HG02610 (cell line): ENCODE results near the gene SPINK14.

Source experiments
- ATAC-seq: cut with Tn5 transposase; IDR thresholded peaks from one replicate; pipeline ENCODE4 v1.9.1; 2021; ENCODE audit warnings: mild to moderate bottlenecking, moderate library complexity; ENCODE audit not compliant: unreplicated experiment

The SPINK14 gene, protein sequence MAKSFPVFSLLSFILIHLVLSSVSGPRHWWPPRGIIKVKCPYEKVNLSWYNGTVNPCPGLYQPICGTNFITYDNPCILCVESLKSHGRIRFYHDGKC

DNA sequence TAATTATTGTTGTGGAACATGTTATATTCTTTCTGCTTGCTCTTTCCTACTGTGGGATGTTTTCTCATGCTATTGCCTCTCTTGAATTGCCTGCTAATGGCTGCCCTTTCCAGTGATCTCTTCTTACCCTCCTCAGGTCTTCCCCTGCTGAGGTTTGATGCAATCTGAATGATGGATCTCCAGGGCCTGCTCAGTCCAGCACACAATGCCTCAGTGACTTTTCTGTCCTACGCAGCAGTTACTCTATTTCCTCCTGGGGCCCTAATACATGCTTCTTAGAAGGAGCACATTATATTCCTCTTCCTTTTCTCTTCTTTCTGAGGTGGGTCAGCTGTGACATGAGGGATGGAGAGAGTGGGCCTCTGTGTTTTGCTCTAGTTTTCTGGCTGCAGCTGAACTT, at the start of gene SPINK14:
TSS of gene SPINK14 (plus strand) at position 301 of the 400 bp plus-strand sequence. CDS start 1,187 bp downstream, outside the sequence.
- ATAC-seq: no peak

DNA sequence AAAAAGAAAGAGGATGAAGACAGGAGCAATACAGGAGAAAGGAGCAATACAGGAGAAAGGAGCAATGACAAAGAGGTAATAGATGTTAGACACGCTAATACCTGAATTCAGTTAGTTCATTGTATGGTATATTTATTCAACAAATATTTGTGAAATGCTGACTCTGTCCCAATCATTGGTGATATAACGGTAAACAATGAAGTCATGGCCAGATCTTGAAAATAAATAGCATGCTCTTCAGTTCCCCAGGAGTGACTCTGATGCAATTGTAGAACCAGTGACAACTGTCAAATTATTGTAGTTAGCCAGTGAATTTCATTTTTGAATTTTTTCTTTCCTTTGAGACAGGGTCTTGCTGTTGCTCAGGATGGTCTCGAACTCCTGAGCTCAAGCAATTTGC, 48.0 kb upstream of the SPINK14 start:
- ATAC-seq: no peak

DNA sequence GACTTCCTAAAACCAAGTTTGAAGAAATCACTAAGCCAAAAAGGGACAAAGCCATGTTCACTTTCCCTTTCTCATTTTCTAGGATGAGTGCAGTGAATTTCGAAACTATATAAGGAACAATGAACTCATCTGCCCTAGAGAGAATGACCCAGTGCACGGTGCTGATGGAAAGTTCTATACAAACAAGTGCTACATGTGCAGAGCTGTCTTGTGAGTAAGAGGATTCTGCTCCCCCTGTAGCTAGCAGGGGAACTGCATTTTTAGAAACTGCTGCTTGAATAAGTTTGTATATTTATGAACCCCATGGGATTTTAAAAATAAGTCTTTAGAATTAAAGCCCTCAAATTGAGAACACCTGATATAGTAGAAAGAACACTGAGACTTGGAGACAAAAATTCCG, 42.7 kb upstream of the SPINK14 start:
- ATAC-seq: no peak

DNA sequence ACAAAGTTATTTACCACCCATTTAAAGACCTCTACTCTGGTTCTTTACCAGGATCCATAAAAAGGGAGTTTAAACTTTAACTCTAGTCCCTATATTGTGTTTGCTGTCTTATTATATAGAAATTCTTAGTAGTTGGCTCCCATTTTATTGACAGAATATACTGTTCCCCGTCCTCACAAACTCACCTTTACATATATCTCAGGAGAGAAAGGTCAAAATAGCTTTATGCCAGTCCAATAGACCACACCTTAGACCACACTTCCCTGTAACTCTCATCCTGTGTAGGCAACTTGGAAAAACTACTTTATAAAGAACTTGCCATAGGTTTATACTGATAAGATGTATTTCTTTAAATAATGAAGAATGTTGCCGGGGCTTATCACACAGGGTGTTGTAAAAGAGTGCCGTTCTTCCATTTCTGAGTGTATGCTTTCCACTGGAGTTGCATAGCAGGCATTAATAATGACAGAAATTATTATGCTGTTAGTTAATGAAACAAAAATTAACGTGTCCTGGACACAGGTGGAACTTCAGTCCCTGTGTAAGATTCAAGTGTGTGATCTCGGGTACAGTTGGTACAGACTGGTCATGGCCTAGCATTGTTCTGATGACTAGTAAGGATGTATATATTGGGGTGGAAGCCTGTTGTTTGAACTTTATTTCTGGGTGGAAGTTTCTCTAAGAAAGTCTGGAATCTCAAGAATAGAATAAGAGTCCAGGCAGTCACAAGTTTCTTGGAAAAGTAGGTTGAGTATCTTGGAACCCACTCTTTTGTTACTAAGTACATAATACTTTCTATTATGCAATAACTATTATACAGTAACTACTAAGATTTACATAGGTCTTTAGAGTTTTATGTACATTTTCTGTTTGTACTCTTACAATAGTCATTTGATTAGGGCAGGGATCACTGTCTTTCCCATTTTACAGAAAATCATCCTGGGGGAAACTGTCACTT, 33.0 kb upstream of the SPINK14 start:
- no peak for ATAC-seq

DNA sequence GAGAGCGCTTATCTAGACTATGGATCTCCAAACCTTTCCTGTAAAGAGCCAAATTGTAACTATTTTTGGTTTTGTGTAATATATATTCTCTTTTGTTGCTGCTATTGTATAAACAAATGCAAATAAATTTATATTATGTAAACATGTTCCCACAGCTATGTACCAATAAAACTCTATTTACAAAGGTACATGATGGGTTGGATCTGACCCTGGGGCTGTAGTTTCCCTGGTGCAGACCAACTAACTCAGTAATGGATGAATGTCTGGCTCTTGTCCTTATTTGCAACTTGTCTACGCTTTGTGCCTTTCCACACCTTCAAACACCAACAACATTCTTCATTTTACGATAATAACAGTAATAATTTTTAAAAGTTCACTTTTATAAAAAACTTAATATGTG, 27.5 kb upstream of the SPINK14 start:
- no peak for ATAC-seq

DNA sequence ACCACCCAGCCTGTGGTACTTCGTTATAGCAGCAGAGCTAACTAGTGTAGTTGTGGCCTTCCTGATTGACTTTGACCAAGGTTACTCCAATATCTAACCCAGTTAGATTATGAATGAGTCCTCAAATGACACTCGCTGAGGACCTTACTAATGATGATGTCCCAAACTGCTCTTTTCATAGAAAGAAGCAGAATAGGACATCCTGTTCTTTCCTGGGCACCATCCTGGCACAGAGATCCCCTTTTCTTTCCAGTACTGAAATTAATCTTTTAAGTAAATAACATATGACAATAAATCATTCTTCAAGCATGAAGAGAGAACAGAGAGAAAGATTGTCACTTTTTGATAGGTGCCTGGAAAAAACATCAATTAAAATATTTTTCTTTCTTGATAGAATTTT, 26.7 kb upstream of the SPINK14 start:
- no peak for ATAC-seq

DNA sequence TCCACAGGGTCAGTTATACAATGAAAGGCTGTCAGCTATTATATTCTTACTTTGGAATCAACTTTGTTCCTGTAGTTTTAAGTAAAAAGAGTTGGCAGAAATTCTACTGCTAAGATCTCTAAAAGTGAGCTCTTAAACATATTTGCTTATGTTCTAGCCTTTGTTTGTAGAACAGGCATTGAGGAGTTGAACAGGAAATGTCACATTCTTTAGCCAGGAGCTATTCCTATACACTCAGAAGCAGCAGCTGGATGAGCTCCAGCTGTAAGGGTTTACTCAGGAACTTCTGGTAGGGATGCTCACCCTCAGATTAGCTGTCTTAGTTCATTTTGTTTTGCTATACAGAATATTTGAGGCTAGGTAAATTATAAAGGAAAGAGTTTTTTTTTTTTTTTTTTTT, 22.4 kb upstream of the SPINK14 start:
- ATAC-seq: no peak

DNA sequence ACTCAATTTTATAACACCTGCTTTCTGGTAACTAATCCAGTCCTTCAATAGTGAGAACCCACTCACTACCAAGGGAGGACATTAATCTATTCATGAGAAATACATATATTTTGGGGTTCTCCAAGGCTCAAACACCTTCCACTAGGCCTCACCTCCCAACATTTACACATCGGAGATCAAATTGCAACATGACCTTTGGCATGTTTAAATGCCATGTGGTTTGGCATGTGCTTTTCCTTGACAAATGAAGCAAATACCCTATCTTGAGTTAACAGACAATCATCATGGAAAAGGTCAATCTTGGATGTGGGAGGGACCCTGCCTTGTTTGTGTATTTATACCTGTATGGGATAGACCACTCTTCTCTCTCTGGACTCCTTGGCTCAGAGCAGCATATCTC, 21.9 kb upstream of the SPINK14 start:
- no peak for ATAC-seq

DNA sequence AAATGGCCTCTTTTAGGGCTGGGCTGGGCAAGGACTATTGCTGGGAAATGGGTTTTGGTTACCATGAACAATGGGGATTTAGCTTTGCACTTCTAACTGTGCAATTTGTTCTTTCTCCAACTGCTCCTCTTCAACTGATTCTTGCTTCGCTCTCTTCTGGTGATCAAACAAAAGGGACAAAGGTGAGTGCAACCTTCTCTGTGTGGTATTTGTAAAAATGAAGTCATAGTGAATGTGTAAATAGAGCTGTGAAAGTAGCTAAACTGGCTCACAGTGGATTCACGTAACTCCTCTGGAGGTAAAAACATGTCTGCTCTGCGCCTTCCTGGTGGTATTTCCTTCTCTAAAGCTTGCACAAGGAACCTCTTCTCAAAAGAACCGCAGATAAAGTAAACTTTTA, 20.9 kb upstream of the SPINK14 start:
- no peak for ATAC-seq

DNA sequence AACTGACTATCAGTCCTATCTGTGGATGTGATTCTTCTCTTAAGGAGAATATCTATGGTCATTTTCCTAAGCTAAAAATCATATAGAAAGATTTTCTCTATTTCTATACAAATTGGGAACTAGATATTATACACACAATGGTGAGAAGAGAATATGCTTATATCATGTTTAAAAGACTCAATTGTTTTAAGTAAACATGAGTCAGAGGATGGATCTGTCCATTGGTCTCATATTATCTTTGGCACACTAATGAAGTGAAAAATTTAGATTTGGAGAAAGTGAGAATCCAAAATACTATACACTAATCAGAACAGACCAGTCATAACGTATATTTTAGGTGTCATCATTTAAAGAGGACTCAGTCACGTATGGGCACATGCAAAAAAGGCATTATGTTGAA, 16.5 kb upstream of the SPINK14 start:
- no peak for ATAC-seq

DNA sequence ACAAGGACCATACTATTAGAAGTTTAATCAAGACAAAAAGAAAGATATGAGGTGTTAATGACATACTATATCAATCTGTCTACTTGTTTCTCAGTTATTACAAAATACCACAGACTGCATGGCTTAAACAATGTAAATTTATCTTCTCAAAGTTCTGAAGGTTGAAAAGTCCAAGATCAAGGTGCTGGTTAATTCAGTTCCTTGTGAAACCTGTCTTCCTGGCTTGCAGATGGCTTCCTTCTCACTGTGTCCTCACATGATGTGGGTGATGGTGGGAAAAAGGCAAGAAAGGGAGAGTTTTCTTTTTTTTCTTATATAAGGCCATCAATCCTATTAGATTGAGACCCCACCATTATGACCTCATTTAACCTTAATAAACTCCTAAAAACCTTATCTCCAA, 15.6 kb upstream of the SPINK14 start:
- ATAC-seq: no peak

DNA sequence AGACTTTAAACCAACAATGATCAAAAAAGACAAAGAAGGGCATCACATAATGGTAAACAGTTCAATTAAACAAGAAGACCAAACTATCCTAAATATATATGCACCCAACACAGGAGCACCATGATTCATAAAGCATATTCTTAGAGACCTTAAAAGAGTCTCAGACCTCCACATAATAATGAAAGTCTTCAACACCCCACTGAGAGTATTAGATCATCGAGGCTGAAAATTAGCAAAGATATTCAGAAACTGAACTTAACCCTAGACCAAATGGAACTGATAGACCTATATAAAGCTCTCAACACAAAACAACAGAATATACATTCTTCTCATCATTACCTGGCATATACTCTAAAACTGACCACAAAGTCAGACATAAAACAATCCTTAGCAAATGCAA, 11.7 kb upstream of the SPINK14 start:
- no peak for ATAC-seq

DNA sequence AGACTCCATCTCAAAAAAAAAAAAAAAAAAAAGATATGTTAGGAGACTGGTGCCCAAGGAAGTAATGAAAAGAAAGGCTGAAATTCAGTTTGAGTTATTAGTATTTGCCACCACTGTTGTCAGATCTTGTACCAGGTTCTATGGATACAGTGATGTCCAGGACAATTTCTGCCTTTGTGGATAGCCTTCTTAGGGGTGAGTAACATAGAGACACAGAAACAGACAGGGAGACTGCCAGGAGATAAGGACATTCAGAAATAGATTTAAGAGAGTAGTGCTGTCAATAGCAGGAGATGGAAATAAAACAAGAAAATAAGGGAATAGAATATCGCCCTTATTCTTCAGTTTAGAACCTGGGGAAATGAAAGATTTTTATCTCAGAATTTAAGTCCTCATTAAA, 6.3 kb upstream of the SPINK14 start:
- no peak for ATAC-seq

DNA sequence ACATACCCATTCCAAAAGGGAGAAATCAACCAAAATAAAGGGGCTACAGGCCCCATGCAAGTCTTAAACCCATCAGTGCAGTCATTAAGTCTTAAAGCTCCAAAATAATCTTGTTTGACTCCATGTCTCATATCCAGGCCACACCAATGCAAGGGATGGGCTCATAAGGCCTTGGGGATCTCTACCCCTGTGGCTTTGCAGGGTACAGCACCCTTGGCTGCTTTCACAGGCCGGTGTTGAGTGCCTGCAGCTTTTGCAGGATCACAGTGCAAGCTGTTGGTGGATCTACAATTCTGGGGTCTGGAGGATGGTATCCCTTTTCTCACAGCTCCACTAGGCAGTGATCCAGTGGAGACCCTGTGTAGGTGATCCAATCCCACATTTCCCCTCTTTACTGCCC, 5.0 kb upstream of the SPINK14 start:
- no peak for ATAC-seq

DNA sequence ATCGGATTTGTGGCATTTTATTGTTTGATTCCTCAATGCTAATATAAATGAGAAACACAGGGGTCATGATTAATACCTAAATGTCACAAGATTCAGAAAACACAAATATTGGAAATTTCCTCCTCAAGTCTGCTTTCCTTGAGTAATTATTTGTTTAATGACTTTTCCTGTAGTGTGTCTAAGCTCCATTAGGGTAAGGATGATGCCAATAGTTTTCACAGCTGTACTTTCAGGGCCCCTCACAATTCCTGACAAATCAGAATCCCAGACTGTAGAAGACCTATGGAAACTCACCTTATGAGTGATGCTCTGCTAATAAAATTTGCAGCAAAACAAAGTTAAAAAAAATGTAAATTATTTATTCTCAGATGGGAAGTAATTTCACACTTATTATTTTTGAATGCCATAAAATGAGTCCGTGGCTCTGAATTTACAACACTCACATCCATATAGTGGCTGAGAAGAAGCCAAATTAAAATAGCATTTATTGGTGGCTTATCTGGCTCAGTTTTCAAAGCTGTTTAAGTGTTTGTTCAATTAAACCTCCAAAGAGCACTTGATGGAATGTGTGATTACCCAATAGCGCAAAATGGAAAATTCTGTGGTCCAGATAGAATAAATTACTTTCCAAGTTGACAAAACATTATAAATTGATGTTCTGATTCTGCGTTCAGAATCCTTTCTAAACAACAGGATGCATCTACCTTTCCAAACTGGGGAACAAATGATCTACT, 1.6 kb upstream of the SPINK14 start:
- ATAC-seq: no peak

DNA sequence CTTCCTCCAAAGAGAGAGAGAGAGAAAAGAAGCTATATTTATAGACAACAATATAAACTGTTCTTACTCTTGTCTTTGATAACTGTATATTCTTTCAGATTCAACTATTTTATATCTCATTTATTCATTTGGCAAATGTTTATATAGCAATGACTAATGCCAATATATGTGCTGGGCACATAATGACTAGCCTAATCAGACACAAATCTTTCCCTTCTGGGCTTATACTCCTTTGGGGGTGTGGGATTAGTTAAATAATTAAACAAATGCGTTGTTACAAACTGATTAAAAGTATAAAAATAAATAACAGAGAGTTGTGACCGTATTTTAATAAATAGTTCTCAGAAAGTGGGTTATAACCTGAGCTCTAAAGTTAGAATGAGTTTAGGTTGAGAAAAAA, 4.0 kb downstream of the SPINK14 start:
- no peak for ATAC-seq

DNA sequence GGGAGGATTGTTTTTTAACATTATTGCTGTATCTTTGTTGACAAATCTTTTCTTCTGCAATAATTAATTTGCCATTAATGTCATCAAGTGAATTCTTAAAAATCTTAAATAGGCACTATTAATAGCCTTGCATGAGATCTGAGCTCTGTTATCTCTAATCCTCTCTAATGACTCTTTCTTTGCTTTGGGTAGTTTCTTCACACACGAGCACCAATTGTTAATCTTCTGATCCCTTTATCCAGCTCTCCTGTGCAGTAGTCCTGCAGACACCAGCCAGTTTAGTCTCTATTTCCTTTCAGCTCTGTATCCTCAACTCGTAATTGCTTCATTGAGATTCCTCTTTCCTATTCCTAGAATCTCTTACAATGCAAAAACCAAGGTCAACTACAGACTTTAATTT, 8.1 kb downstream of the SPINK14 start:
- ATAC-seq: no peak

DNA sequence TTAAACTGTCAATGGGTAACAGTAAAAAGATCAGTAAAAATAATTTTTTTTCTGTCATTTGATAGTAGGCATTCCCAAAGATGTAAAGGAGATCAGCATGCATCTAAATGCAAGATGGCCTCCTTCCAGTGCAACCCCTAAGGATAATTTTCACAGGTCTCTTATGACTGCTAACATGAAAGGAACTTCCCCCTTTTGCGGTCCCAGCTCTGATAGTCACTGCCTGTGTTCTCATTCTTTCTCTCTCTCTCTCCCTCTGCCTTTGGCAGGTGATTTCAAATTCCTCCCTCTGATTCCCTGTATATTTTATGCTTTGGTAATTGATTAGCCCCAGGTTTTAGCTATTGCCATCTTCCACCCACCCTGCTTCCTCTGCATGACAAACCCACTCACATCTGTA, 8.9 kb downstream of the SPINK14 start:
- ATAC-seq: no peak

DNA sequence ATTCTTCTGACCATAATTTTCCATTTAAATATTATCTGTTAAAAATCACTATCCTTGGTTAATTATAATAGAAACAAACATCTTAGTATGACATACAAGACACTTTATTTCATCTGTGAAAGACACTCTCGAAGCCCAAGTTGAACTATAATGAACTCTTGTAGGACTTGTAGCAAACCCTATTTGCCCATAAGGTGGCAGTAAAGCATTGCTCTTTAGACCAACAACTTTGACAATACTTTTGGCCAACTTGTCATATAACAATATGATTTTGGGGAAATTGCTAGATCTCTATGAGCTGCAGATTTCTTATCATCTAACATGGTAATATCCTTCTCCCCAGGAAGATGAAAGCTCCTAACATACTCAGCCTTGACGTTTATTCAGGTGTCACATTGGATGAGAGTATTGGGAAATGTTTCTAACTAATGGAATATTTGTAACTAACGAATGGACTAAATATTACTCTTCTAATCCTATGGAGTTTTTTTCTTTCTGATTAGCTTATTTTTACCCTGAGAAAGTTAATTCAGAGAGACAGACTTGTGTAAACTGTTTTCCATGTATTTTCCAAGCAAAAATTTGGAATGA, 11.0 kb downstream of the SPINK14 start:
- peak; percentile 83 for ATAC-seq

DNA sequence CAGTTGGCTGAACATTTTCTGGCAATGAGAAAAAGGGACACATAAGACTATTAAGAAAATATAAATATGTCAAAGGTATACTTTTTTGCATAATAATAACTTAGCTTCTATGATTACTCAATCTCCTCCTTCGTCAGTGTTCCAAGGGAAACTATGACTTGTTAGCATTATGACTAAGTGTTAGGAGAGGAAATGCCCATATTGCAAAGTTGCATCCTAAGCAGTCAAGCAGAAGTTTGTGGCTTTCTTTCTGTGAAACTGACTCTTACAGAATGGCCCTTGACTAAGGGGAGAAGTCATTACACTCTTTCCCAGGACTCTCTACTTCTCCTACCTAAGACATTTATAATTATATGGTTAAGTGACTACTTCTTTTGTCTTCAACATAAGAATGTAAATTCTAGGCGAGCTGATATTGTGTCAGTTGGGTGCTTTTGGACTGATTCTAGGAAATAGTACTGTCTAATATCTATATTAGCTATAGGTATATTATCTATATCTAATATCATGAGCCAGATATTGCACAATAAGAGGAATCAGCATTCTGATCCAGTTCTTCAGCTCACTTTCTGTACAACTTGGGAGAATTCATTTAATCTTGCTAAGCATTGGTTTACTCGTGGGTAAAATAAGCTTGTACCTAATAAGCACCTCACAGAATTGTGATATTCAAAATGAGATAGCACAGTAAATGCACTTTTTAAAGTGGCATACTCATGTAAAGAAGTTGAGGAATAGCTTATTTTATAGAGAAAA, 18.1 kb downstream of the SPINK14 start:
- ATAC-seq: peak; percentile 100

DNA sequence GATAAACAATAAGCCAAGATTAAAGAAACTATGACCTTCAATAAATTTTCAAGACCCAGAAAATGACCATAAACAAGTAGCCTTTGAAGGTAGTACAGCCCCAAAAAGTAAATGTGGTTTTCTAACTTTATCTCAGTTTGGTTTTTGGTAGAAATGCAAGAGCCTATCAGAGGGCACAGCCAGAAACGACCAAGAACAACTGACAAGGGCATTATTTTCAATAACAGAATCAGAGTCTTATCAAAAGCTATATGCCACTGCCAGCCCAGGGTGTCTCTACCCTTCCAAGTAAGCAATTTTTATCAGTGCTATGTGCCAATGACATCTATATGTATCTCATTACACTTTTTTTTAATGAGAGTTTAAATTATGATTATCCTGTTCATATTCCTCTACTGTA, 22.7 kb downstream of the SPINK14 start:
- no peak for ATAC-seq
